HS-27A (cell line): Measurements from ENCODE around the gene NOTCH3.

Experiments
- DNase-seq: peaks from one replicate; pipeline ENCODE4 v3.0.0-alpha.2; 2012; ENCODE audit warnings: low read depth, missing footprints

NOTCH3 gene

DNA sequence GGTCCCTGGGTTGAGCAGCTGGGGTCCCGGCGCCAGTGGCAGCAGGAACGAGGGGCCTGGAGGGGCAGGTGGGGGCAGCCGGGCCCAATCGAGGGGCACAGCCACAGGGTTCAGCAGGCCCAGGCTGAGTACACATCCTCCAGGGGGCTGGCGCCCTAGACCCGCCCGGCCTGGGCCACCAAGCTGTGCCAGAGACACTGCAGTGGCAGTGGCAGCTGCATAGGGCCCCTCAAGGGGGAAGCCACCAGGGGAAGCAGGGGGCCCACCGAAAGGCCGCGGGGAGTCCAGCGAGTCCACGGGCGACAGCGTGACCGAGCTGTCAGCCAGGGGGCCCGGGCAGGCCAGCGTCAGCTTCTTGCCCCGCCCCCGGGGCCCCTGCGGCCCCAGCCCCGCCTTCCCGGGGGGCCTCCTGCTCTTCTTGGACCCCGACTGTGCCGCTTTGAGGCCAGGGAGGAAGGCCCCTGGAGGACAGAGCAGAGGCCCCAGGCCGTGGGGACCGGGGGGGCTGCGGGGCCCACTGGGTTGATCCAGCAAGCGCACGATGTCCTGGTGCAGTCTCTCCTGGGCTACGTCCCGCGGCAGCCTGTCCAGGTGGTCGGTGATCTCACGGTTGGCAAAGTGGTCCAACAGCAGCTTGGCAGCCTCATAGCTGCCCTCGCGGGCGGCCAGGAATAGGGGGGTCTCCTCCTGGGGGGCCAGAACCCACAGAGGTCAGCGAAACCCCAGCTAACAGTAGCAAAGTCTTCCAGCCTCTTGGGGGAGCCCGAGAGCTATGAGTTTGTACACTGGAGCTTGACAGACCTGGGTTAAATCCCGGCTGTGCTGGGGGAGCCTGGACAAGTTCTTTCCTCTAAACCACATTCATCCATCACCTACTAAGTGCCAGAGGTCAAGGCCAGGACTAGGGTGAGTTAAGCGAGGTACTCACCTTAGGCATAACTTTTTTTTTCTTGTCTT lies 39.5 kb downstream of the NOTCH3 start:
- no peak for DNase-seq

DNA sequence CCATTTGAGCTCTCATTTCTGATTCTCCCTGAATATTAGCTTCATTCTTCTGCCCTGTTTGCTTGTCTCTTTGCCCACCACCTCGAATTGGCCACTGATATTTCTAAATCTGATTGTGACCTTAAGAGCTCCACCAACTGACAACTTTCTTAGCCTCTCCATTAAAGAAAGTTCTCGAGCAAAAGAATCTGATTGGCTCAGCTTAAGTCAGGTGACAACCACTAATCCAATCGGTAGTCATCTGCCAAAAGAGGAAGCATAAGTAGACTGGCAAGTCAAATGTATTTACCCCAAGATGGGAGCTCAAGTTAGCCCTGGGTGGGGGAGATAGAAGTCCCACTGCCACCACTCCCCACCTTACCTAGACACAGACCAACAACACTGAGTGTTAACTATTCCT lies 41.5 kb downstream of the NOTCH3 start:
- DNase-seq = no peak

DNA sequence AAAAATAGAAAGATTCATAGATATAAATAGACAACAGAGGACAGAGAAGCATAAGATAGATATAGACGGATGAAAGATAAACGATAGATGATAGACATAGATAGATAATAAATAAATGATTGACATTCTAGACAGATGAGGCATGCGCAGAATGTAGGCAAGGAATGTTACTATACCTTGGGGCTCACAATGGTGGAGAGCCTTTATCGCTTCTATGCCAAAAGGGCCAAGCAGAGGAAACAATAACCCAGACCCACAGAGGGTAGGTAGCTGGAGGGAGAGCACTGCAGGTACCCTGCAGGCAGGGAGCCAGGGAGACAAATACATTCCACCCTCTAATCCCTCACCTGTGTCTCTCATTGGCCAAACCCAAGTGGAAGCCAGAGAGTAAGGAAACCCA lies 44.4 kb downstream of the NOTCH3 start:
- DNase-seq = no peak

DNA sequence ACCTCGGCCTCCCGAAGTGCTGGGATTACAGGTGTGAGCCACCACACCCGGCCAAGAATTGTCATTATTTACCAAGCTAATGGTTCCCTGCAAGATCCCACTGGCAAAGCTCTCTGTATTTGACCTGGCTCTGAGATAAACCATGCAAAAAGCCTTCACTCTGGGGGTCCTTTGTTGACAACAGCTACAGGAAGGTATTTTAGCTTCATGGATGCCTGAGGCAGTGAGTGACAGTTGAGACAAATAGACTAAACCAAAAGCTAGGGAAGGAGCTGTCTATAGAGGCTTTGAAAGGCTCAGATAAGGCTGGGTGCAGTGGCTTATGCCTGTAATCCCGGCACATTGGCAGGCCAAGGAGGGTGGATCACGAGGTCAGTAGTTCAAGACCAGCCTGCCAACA lies 45.5 kb downstream of the NOTCH3 start:
- DNase-seq = no peak

DNA sequence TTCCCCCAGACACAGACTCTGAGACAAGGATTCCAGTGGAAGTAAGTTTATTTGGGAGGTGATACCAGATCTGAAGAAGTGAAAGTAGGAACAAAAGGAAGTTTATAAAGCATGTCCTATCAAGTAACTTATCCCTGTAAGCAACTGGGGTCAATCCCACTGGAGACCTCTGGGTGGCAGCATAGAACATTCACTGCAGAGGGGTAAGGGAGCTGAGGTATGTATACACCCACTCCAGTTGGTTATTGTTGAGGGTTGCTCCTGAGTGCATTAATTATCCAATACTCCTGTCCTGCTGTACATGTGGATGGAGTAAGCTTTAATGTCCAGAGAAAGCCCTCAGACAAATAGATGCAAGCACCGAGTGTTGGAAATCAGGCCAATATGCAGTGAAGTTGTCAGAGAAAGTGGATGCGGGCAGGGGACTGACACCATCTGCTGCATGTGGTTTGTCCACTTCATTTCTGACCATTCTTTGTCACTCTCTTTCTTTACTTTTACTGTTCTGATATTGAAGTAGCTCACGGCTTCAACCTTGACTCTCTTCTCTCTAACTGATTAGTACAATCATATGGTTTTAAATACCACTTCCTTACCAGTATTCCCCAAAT lies 46.7 kb downstream of the NOTCH3 start:
- no peak for DNase-seq

DNA sequence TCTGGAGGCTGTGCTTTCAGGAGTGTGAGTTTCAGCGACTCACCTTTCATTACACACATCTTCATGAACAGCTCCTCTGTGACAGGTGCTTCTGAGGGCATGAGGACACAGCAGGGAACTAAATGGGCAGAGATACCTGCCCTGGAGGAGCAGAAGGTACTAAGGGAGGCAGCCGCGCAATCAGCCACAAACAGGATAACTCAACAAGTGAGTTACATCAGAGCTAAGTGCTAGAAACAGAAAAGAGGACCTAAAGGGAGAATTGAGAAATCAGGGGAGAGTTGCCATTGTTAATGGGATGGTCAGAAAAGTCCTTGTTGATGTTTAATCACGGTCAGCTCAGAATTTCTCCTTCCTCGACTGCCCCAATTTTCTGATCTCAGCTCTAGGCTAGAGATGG lies 51.1 kb downstream of the NOTCH3 start:
- DNase-seq = no peak

DNA sequence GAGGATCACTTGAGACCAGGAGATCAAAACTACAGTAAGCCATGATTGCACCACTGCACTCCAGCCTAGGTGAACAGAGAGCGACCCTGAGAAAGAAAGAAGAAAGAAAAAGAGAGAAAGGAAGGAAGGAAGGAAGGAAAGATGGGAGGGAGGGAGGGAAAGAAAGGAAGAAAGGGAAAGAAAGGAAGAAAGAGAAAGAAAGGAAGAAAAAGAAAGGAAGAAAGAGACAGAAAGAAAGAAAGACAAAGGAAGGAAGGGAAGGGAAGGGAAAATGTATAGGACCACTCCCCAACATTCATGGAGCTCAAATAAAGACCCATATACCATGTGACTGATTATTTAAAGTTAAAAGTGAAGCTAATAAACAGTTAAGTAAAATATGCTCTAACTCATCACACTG lies 53.7 kb downstream of the NOTCH3 start:
- no peak for DNase-seq

DNA sequence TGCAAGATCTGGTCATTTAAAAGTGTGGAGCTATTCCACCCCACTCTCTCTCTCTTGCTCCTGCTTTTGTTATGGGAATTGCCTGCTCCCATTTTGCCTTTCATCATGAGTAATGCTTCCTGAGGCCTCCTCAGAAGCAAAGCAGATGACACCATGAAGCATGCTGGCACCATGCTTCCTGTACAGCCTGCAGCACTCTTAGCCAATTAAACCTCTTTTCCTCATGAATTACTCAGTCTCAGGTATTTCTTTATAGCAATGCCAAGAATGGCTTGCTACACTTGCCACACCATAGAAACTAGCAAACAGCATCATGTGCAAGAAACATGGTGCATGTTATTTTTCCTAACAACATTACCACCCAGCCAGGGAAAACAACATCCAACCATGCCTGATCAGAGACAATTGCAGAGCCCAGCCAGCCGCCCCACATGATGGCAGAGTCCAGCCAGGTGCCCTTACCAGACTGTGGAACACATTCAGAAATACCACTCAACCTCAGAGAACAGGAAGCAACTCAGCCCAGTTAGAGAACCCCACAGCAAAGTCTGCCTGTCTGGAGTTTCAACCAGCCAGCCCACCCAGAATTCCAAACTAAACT lies 56.6 kb downstream of the NOTCH3 start:
- DNase-seq = no peak

DNA sequence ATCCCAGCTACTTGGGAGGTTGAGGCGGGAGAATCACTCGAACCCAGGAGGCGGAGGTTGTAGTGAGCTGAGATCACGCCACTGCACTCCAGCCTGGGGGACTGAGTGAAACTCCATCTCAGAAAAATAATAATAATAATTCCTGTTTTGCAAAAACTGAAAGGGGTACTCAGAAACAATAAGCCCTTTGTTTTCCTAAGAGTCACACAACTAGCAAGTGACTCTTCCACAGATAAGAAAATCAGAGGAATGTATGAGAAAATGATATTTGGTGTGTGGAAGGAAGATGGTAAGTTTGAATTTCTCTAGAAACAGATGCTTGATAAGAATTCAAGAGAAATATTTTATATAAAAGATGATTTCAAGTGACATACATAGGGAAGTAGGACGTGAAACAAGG lies 58.5 kb downstream of the NOTCH3 start:
- DNase-seq = no peak

DNA sequence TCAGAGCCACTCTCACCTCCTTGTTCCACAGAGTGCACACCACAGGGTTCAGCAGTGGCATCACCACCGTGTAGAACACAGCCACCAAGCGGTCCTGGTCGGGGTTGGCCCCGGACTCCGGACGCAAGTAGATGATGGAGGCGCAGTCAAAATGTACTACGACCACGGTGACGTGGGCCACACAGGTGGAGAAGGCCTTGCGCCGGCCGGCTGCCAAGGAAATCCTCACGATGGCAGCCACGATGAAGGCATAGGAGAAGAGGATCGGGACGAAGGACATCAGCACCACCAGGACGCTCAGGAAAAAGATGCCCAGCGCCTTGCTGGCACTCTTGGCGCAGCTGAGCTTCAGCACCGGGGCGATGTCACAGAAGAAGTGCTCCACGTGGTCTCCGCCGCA lies 59.7 kb downstream of the NOTCH3 start:
- DNase-seq = no peak

DNA sequence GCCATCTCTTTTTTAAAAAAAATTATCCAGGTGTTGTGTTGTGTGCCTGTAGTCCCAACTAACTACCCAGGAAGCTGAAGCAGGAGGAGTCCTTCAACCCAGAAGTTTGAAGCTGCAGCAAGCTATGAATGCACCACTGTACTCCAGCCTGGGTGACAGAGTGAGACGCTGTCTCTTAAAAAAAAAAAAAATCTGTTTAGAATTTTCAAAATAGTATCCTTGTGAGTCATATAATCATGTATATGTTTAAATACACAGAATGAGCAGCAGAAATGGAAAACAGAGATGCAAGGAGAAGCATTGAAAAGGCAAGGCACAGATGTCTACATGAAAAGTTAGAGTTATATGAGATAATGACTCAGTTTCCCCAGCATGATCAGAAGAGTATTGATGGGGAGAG lies 62.4 kb downstream of the NOTCH3 start:
- DNase-seq = no peak

DNA sequence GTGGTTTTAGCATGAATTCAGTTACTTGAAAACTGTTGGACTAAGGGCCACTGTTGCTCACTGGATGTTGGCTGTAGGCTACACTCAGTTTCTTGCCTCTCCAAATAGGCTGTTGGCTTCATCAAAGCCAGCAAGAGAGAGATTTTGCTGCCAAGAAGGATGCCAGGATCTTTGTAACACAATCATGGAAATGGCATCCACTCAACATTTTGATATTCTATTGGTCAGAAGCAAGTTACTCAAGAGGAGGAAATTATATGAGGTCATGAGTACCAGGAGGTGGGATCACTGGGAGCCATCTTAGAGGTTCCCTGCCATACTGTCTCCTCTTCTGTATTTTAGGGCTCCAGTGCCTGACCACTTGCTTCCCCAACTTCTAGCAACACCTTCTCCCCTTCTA lies 63.0 kb downstream of the NOTCH3 start:
- DNase-seq = no peak

DNA sequence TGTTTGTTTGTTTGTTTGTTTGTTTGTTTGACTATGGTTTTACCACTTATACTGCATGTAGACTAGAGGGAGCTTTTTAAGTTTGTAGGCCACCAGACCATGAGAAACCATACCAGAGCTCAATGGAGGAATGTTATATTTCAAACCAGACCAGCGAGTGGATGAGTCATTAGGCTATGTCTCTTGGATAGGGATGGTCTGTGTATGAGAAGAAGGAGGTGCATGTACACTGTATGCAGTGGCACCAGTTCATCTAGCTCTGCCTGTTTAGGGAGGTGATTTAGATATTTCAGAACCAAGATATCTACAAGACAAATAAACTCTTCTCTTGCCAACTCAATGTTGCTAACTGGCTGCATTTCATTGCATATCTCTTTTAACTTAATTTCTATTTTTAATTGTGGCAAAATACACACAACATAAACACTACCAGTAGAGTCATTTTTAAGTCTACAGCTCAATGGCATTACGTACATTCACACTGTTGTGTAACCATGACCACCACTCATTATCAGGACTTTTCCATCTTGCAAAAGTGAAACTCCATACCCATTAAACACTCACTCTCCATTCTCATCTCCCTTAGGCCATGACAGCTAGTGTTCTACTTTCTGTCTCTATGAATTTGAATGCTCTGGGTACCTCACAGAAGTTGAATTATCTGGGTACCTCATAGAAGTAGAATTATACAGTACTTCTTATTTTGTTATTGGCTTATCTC lies 64.4 kb downstream of the NOTCH3 start:
- DNase-seq = no peak

DNA sequence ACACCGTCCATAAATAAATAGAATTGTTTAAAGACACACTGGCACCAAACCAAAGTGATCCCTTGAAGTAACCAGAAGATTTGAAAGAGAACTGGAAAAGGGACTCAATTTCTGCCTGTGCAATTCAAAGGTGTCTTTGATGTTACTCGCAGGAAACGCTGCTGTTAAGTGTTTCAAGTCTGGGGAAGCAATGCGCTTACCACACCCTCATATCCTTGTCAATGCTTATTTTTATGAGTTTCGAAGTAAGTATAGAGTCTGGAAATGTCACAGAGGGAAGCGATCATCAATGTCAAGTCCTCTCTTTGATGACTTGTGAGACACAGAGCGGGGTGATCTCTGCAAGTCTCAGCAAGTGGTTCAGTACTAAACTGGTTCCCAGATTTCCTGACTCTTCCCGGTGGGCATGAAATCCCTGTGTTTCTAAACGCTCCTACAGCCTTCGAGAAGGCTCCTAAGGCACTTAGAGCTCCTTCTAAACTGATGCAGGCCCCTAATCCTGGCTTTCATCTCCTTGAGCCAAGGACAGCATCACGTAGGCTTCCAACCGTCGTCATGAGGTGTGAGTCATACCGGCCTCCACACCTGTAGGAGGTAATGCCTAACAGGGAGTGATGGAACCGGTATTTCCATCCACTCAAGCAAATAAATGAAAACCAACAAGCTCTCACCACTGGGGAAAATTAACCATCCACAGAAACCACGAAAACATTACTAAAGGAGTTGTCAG lies 70.8 kb downstream of the NOTCH3 start:
- no peak for DNase-seq

DNA sequence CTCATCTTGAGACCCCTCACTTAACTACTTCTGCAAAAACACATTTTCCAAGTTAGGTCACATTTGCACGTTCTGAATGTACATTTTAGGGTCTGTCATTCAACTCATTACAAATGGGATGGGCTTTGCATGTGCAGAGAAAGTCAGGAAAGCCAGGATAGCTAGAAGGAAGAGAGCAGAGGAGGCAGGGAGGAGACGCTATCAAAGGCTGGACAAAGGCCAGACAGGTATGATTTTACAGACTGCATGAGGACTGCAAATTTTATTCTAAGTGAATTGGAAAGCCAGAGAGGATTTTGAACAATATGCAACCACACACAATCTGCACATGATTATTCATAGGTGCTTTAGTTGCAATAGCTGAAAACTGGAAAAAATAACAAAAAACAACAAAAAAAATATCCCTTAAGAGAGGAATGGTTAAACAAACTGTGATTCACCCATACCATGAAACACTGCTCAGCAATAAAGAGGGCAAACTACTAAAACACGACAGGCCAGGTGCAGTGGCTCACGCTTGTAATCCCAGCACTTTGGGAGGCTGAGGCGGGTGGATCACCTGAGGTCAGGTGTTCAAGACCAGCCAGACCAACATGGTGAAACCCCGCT lies 72.5 kb downstream of the NOTCH3 start:
- no peak for DNase-seq

DNA sequence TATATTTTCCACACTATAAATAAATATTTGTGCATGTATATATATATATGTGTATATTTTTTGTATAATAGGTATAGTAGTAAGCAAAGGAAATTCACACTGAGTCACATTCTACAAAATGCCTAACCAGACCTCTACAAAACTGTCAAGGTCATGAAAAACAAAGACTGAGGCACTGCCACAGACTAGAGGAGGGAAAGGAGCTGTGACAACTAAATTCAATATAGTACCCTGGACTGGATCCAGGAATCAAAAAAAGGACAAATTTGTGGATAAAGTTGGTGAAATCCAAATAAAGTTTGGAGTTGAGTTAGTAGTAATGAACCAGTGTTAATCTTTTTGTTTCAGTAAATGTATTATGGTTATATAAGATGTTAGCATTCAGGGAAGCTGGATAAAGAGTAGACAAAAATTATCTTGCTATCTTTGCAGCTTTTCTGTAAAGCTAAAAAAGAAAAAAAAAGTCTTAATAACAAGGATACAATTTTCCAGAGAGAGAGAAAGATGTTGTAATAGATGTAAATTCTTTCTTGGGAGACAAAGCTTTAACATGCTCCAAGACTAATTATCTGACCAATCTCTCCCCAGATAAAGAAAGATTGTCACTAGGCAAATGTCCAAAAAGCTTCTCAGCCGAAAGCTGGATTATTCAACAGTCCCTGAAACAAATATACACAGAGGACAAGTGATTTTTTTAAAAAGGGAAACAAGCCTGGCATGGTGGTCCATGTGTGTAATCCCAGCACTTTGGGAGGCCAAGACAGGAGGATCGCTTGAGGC lies 74.5 kb downstream of the NOTCH3 start:
- no peak for DNase-seq

DNA sequence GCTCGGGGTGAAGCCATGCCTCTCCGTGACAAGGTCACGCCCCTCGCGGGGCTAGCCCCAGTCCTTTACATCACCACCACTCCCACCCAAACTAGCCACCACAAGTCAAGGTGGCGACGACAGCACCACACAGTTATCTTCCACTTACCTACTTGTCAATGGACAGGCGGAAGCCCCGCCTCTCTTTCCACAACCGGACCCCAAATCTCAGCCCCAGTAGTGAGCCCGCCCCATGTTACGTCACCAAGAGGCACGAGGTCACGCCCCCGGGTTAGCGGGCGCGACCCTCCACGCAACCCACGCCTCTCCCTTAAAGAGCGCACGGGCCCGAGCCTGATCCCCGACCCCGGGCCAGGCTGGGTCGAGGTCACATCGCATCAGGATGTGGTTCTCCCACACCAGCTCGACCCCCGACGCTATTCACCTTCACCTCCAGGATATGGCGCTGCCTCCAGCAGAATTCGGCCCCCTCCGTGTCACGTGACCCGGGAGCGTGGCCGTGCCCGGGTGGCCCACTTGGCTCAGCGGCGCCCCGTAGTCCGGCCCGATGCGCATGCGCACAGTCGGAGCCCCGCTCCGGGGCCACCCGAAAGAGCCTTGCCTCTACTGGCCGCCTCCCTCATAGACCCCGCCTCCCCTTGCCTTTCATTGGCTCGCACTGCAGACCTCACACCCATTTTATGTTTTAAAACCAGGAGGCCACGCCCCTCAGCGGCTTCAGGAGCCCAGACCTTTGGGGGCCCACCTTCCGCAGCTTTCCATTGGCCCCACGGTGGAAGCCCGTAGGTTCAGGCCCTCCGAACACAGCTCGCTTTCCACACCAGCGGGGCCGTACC lies 75.3 kb downstream of the NOTCH3 start:
- peak; percentile 96 for DNase-seq

DNA sequence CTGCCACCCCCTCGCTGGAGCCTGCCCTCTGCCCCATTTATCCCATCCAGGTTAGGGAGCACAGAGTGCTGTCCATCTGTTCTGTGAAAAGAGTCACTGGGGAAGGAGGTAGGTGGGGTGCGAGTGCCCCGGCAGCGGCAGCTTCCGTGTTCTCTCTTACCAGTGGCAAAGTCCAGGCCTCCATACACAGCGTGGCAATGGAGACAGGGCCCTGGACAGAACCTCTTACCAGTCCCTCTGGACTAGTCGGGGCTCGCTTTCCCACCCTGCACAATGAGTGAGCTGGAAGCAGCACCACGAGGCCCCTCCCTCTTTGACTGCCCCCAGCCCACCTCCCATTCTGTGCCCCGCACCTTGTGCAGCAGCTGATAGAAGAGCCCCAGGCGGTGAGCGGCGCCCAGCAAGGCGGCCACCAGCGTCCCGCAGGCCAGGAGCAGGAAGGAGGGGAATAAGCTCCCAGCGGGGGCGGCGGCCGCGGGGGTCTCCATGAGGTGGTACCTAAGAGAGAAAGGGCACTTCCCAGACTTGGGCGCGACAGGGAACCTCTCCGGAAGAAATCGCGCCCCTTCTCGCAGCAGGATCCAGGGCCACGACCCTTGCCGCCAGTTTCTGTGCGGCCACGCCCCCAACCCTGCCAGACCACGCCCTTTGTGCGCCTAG lies 76.1 kb downstream of the NOTCH3 start:
- DNase-seq = no peak

DNA sequence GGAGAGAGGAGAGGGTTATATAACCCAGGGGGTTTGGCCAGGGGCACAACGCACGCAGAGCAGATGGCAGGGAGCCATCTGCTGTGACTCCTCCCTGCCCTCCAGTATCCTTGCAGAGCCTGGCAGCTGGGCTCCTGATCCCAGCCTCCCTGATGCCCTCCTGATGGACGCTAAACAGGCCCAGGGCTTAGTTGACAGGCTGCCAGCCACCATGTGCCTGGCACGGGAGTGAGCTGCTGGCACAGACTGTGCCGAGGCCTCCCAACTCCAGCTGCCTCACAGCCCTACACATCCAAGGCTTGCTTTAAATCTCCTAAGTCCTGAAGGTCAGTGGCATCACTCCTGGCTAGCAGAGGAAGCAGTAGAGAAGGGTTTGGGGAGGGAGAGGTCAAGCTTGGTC lies 76.9 kb downstream of the NOTCH3 start:
- no peak for DNase-seq
